ENCODE results near the gene ACVR1B. TPM values are rescaled to one million over a fixed set of nuclear protein-coding genes. Genes with fewer than 3 reads are reported as not detected.

Gene ACVR1B
- total RNA-seq, 1 donor, result 10.5 TPM

- Histone ChIP-seq H3K4me2 (ENCODE audit: insufficient read depth, low read length) (peak overlapping the region; percentile 80), H3K4me1 (ENCODE audit: insufficient read depth, low read length) (peaks cover 13% of the 10 kb centered on the region), H3K27ac (ENCODE audit: low read depth, low read length) (no peak overlapping the region), H3K27me3 (ENCODE audit: insufficient read depth, low read length) (no peaks in the 10 kb centered on the region), H3K9me3 (ENCODE audit: low read depth, low read length) (no peaks in the 10 kb centered on the region), H4K20me1 (ENCODE audit: insufficient read depth, low read length) (no peaks in the 10 kb centered on the region), H3K36me3 (ENCODE audit: insufficient read depth, low read length) (no peaks in the 10 kb centered on the region), H3K4me3 (ENCODE audit: insufficient read depth, low read length) (peak overlapping the region; percentile 60), H3K79me2 (ENCODE audit: insufficient read depth, low read length) (no peaks in the 10 kb centered on the region), H2AFZ (ENCODE audit: low read length) (peak overlapping the region; percentile 90)
- DNase-seq (ENCODE audit: insufficient read length, low spot score, missing footprints), result peak; percentile 86
- TF ChIP-seq CTCF (IDR thresholded peaks at IDR 0.05; ENCODE audit: extremely low read depth, low read depth, low read length), result no peak
These were observed 28.6 kb upstream of the ACVR1B start for GRCh38 chr12:51922762-51923505.

- H3K27ac ChIP-seq (ENCODE audit: low read depth, low read length), result no peak overlapping the region
These were observed 27.8 kb upstream of the ACVR1B start for GRCh38 chr12:51923506-51924365.

GRCh38 chr12:51924551-51925319 is 26.8 kb upstream of the ACVR1B start:
- no peak overlapping the region for H3K27ac ChIP-seq (ENCODE audit: low read depth, low read length)
- H3K9me3 ChIP-seq (ENCODE audit: low read depth, low read length), result no peaks in the 10 kb centered on the region
- no peak overlapping the region for H3K4me2 ChIP-seq (ENCODE audit: insufficient read depth, low read length)
- no peaks in the 10 kb centered on the region for H3K27me3 ChIP-seq (ENCODE audit: insufficient read depth, low read length)
- no peaks in the 10 kb centered on the region for H3K79me2 ChIP-seq (ENCODE audit: insufficient read depth, low read length)
- no peak for DNase-seq (ENCODE audit: insufficient read length, low spot score, missing footprints)
- peaks cover 13% of the 10 kb centered on the region for H3K4me1 ChIP-seq (ENCODE audit: insufficient read depth, low read length)
- H3K36me3 ChIP-seq (ENCODE audit: insufficient read depth, low read length), result no peaks in the 10 kb centered on the region
- no peaks in the 10 kb centered on the region for H4K20me1 ChIP-seq (ENCODE audit: insufficient read depth, low read length)
- no peak for TF ChIP-seq CTCF (IDR thresholded peaks at IDR 0.05; ENCODE audit: extremely low read depth, low read depth, low read length)
- no peak overlapping the region for H2AFZ ChIP-seq (ENCODE audit: low read length)
- H3K4me3 ChIP-seq (ENCODE audit: insufficient read depth, low read length), result no peak overlapping the region

More at GRCh38 chr12:51923506-51924365, 27.8 kb upstream of the ACVR1B start:
- H3K4me2 ChIP-seq (ENCODE audit: insufficient read depth, low read length), result peak overlapping the region; percentile 80
- no peaks in the 10 kb centered on the region for H3K27me3 ChIP-seq (ENCODE audit: insufficient read depth, low read length)
- peak overlapping the region; percentile 90 for H2AFZ ChIP-seq (ENCODE audit: low read length)
- H3K4me1 ChIP-seq (ENCODE audit: insufficient read depth, low read length), result peaks cover 13% of the 10 kb centered on the region
- peak; percentile 94 for DNase-seq (ENCODE audit: insufficient read length, low spot score, missing footprints)
- H3K36me3 ChIP-seq (ENCODE audit: insufficient read depth, low read length), result no peaks in the 10 kb centered on the region
- no peaks in the 10 kb centered on the region for H4K20me1 ChIP-seq (ENCODE audit: insufficient read depth, low read length)
- TF ChIP-seq CTCF (IDR thresholded peaks at IDR 0.05; ENCODE audit: extremely low read depth, low read depth, low read length), result peak; percentile 81
- H3K79me2 ChIP-seq (ENCODE audit: insufficient read depth, low read length), result no peaks in the 10 kb centered on the region
- H3K9me3 ChIP-seq (ENCODE audit: low read depth, low read length), result no peaks in the 10 kb centered on the region
- peak overlapping the region; percentile 60 for H3K4me3 ChIP-seq (ENCODE audit: insufficient read depth, low read length)

Measured in osteoblast (primary cell).